NCI-H2029 treated with DMSO at 0.1 percent for 48 hours (cell line): Measurements from ENCODE around the gene TRIM29.

Experiments
- DNase-seq: peaks from one replicate; lab custom pipeline; 2025; lab: John Stamatoyannopoulos, UW

The TRIM29 gene

GRCh38 chr11:120061761-120062560 is 76.0 kb downstream of the TRIM29 start:
- DNase-seq: no peak
